Activated CD8-positive, alpha-beta memory T cell treated with anti-CD3 and anti-CD28 coated beads, Interleukin-2, amount 50 U/mL, for 1 hour (primary cell): ENCODE measurements around the gene PIGN.

Source experiments
- DNase-seq: peaks from one replicate; pipeline ENCODE4 v3.0.0-alpha.2; 2020; ENCODE audit errors: extremely low read depth

PIGN gene

GRCh38 chr18:62186774-62187542 lies at the start of gene PIGN, which contains the start of gene RELCH:
Gene PIGN, minus strand, starts transcription at chr18:62187056. Its CDS starts 25,703 bp downstream, at chr18:62161353.
Gene RELCH, plus strand, starts transcription at chr18:62187255. Its CDS starts 251 bp downstream, at chr18:62187506.
- DNase-seq, result peak; percentile 98

- no peak for DNase-seq
These were observed 49.4 kb upstream of the PIGN start for GRCh38 chr18:62236252-62236651.

- no peak for DNase-seq
These were observed 39.2 kb upstream of the PIGN start for GRCh38 chr18:62226047-62226446.

GRCh38 chr18:62224229-62224628 lies 37.4 kb upstream of the PIGN start:
- no peak for DNase-seq

GRCh38 chr18:62214790-62215189 lies 27.9 kb upstream of the PIGN start:
- DNase-seq, result no peak

GRCh38 chr18:62211325-62211828 lies 24.5 kb upstream of the PIGN start:
- no peak for DNase-seq

GRCh38 chr18:62210138-62210537 lies 23.3 kb upstream of the PIGN start:
- DNase-seq, result no peak

- no peak for DNase-seq
These were observed 22.2 kb upstream of the PIGN start for GRCh38 chr18:62209046-62209445.

GRCh38 chr18:62206593-62206992 lies 19.7 kb upstream of the PIGN start:
- DNase-seq, result no peak

- no peak for DNase-seq
These were observed 19.0 kb upstream of the PIGN start for GRCh38 chr18:62205824-62206223.

GRCh38 chr18:62201870-62202269 lies 15.0 kb upstream of the PIGN start:
- DNase-seq, result no peak

GRCh38 chr18:62200121-62200914 lies 13.5 kb upstream of the PIGN start:
- DNase-seq, result no peak

GRCh38 chr18:62199629-62200028 lies 12.8 kb upstream of the PIGN start:
- DNase-seq, result no peak

GRCh38 chr18:62198259-62198658 lies 11.4 kb upstream of the PIGN start:
- DNase-seq, result no peak

GRCh38 chr18:62196980-62197379 lies 10.1 kb upstream of the PIGN start:
- no peak for DNase-seq

- no peak for DNase-seq
These were observed 9.2 kb upstream of the PIGN start for GRCh38 chr18:62196079-62196478.

- DNase-seq, result no peak
These were observed 2.4 kb upstream of the PIGN start for GRCh38 chr18:62189208-62189607.

GRCh38 chr18:62187543-62188510 lies 971 bp upstream of the PIGN start:
- DNase-seq, result no peak

- no peak for DNase-seq
These were observed 420 bp downstream of the PIGN start for GRCh38 chr18:62186499-62186773.

GRCh38 chr18:62183578-62184195 lies 3.2 kb downstream of the PIGN start:
- no peak for DNase-seq

- no peak for DNase-seq
These were observed 4.6 kb downstream of the PIGN start for GRCh38 chr18:62182220-62182619.
